GM19240 (cell line): ENCODE results near the gene STARD6.
"Not testable (repeated sequence)": the region's sequence is repeated elsewhere in the genome, so short reads cannot be mapped to it uniquely, and the experiment has no call there.

Source experiments
- DNase-seq: peaks from one replicate; pipeline ENCODE4 v3.0.0; 2011; ENCODE audit warnings: low spot score; ENCODE audit not compliant: insufficient read length

STARD6 gene

GRCh38 chr18:54357660-54358494 lies at the start of gene STARD6, which contains the start of gene C18orf54:
Gene STARD6, minus strand, starts transcription at chr18:54357858. Its CDS starts 3,285 bp downstream, at chr18:54354573.
Gene C18orf54, plus strand, starts transcription at chr18:54357906. Its CDS starts 2,667 bp downstream, at chr18:54360573.
- DNase-seq, result peak; percentile 74

GRCh38 chr18:54405290-54405689 lies 47.6 kb upstream of the STARD6 start:
- no peak for DNase-seq

GRCh38 chr18:54396760-54397159 lies 39.1 kb upstream of the STARD6 start:
- no peak for DNase-seq

GRCh38 chr18:54393648-54394294 lies 36.1 kb upstream of the STARD6 start:
- DNase-seq, result no peak

GRCh38 chr18:54392543-54393023 lies 34.9 kb upstream of the STARD6 start:
- DNase-seq, result peak; percentile 14

GRCh38 chr18:54390838-54391237 lies 33.2 kb upstream of the STARD6 start:
- DNase-seq, result no peak

- no peak for DNase-seq
Observed at GRCh38 chr18:54389143-54389505, 31.5 kb upstream of the STARD6 start.

- DNase-seq, result peak; percentile 19
Observed at GRCh38 chr18:54388203-54389142, 30.8 kb upstream of the STARD6 start.

- DNase-seq, result no peak
Observed at GRCh38 chr18:54387631-54388030, 30.0 kb upstream of the STARD6 start.

- not testable (repeated sequence) for DNase-seq
Observed at GRCh38 chr18:54386800-54387495, 29.3 kb upstream of the STARD6 start.

- no peak for DNase-seq
Observed at GRCh38 chr18:54386043-54386442, 28.4 kb upstream of the STARD6 start.

GRCh38 chr18:54382733-54383252 lies 25.1 kb upstream of the STARD6 start:
- DNase-seq, result no peak

GRCh38 chr18:54382076-54382475 lies 24.4 kb upstream of the STARD6 start:
- DNase-seq, result no peak

GRCh38 chr18:54381640-54382039 lies 24.0 kb upstream of the STARD6 start:
- DNase-seq, result no peak

- no peak for DNase-seq
Observed at GRCh38 chr18:54378057-54378456, 20.4 kb upstream of the STARD6 start.

GRCh38 chr18:54360406-54360805 lies 2.7 kb upstream of the STARD6 start:
- DNase-seq, result no peak

- DNase-seq, result no peak
Observed at GRCh38 chr18:54359233-54359632, 1.6 kb upstream of the STARD6 start.

- no peak for DNase-seq
Observed at GRCh38 chr18:54358495-54359040, 910 bp upstream of the STARD6 start.

GRCh38 chr18:54357082-54357659 lies 487 bp downstream of the STARD6 start:
- DNase-seq, result no peak

GRCh38 chr18:54351186-54351585 lies 6.5 kb downstream of the STARD6 start:
- DNase-seq, result no peak
